D341Med (cell line): ENCODE results near the gene ADM5.

Experiments
- DNase-seq: peaks from one replicate; pipeline ENCODE4 v3.0.0; 2012; ENCODE audit warnings: low spot score

ADM5 gene

GRCh38 chr19:49689133-49690078, at the start of gene ADM5:
Gene ADM5 (plus strand): TSS chr19:49689594. CDS start chr19:49689838, 244 bp downstream.
- no peak for DNase-seq

GRCh38 chr19:49640113-49640898, 49.1 kb upstream of the ADM5 start, which contains the start of gene RRAS:
Gene RRAS (minus strand): TSS chr19:49640143. CDS start chr19:49640098, 45 bp downstream.
- DNase-seq: peak; percentile 94

GRCh38 chr19:49641688-49642491, 47.5 kb upstream of the ADM5 start, which contains the start of gene SCAF1:
Gene SCAF1 (plus strand): TSS chr19:49642209. CDS start chr19:49645027, 2,818 bp downstream.
- peak; percentile 96 for DNase-seq

GRCh38 chr19:49642492-49643035, 46.8 kb upstream of the ADM5 start:
- DNase-seq: no peak

GRCh38 chr19:49643466-49643865, 45.9 kb upstream of the ADM5 start:
- DNase-seq: no peak

GRCh38 chr19:49645592-49645991, 43.8 kb upstream of the ADM5 start:
- no peak for DNase-seq

- no peak for DNase-seq
Observed at GRCh38 chr19:49645995-49646394, 43.4 kb upstream of the ADM5 start.

- DNase-seq: no peak
Observed at GRCh38 chr19:49646586-49646985, 42.8 kb upstream of the ADM5 start.

GRCh38 chr19:49651029-49651819, 38.2 kb upstream of the ADM5 start:
- peak; percentile 33 for DNase-seq

- peak; percentile 27 for DNase-seq
Observed at GRCh38 chr19:49651820-49652550, 37.4 kb upstream of the ADM5 start.

GRCh38 chr19:49652551-49653465, 36.6 kb upstream of the ADM5 start:
- DNase-seq: peak; percentile 30

GRCh38 chr19:49653466-49653806, 36.0 kb upstream of the ADM5 start:
- no peak for DNase-seq

- no peak for DNase-seq
Observed at GRCh38 chr19:49654581-49654980, 34.8 kb upstream of the ADM5 start.

GRCh38 chr19:49655570-49656455, 33.6 kb upstream of the ADM5 start:
- DNase-seq: no peak

- no peak for DNase-seq
Observed at GRCh38 chr19:49656456-49657109, 32.8 kb upstream of the ADM5 start.

- DNase-seq: peak; percentile 28
Observed at GRCh38 chr19:49657493-49658138, 31.8 kb upstream of the ADM5 start.

- DNase-seq: no peak
Observed at GRCh38 chr19:49658139-49658517, 31.3 kb upstream of the ADM5 start.
